ENCODE measurements around the gene MBD6.

MBD6 gene

DNA sequence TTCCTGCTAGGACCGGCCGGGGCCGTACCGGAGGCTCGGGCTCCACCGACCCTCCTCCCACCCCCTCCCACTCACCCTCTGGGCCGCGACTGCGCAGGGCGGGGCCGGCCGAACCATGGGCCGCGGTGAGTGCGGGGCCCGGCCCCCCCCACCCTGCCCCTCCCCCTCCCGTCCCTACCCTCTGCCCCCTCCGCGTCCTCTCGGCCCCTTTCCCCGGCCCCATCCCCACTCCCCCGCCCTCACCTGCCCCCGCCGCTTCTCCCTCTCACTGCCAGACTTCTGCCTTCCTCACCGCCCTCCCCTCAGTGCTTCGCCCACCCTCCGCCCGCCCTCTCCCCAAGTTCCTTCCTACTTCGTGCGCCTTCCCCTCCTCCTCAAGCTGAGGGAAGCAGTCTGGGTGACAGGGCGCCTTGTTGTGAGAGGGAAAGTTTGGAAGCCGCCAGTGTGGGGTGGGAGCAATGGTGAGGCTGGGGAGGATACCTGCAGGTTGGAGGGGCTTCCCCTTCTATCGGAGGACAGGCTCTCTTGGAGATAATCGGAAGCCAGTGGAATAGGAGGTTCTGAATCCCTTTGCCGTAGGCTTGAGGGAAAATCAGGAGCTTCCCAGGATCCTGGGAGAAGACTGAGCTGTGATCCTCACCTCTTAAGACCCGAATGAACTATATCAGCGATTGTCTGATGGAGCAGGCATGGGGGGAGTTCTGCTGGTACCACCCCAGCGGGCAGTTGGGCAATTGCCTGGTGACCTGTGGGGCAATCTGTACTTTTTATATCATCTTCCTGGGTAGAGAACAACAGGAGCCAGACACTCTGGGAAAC lies 472 bp downstream of the MBD6 start:
- TF ChIP-seq CTCF (IDR thresholded peaks at IDR 0.05), result no peak

- TF ChIP-seq CTCF (IDR thresholded peaks at IDR 0.05), result no peak
Measured at GRCh38 chr12:57523706-57524614, 1.3 kb downstream of the MBD6 start.

DNA sequence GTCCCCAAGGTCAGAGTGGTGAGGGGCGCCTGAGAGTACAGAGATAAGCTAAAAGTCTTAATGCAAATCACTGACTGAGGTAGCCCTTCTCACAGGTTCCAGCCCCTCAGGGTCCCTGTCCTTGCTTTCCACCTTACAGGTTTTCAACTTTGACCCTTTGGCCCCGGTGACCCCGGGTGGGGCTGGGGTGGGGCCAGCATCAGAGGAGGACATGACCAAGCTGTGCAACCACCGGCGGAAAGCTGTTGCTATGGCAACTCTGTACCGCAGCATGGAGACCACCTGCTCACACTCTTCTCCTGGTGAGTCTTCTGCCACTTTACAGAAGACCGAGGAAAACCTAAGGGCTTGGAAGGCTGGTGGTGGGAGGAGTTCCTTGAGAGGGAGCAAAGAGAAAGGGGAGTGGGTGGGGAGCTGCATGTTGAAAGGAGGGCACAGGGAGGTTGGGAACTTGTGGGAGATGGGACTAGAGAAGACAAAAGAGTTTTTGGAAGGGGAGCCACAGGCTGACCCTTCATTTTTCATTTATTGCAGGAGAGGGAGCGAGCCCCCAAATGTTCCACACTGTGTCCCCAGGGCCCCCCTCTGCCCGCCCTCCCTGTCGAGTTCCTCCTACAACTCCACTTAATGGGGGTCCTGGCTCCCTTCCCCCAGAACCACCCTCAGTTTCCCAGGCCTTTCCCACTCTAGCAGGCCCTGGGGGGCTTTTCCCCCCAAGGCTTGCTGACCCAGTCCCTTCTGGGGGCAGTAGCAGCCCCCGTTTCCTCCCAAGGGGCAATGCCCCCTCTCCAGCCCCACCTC lies 2.4 kb downstream of the MBD6 start:
- no peak for TF ChIP-seq CTCF (IDR thresholded peaks at IDR 0.05)

GRCh38 chr12:57525615-57526383 lies 3.2 kb downstream of the MBD6 start:
- TF ChIP-seq CTCF (IDR thresholded peaks at IDR 0.05), result no peak

GRCh38 chr12:57526477-57527126 lies 4.0 kb downstream of the MBD6 start:
- no peak for TF ChIP-seq CTCF (IDR thresholded peaks at IDR 0.05)

- no peak for TF ChIP-seq CTCF (IDR thresholded peaks at IDR 0.05)
Measured at GRCh38 chr12:57527184-57527583, 4.6 kb downstream of the MBD6 start.

All from LNCAP (cell line).